ENCODE measurements around the gene POLR1C.
A peak's percentile ranks its signal among the peaks of the same experiment; 100 is the strongest.
"Not testable (repeated sequence)": the region's sequence is repeated elsewhere in the genome, so short reads cannot be mapped to it uniquely, and the experiment has no call there.

POLR1C gene

GRCh38 chr6:43516697-43517504 is at the start of gene POLR1C, which contains the start of gene YIPF3:
Gene POLR1C (plus strand): TSS chr6:43517089. CDS start chr6:43517110, 21 bp downstream.
Gene YIPF3 (minus strand): TSS chr6:43516926. CDS start chr6:43516807, 119 bp downstream.
- peak; percentile 99 for DNase-seq (ENCODE audit: low read depth)

- not testable (repeated sequence) for DNase-seq (ENCODE audit: low read depth)
These were observed 49.6 kb upstream of the POLR1C start for GRCh38 chr6:43467265-43467664.

GRCh38 chr6:43467752-43468151 is 49.1 kb upstream of the POLR1C start:
- no peak for DNase-seq (ENCODE audit: low read depth)

GRCh38 chr6:43468240-43468639 is 48.6 kb upstream of the POLR1C start:
- no peak for DNase-seq (ENCODE audit: low read depth)

GRCh38 chr6:43468748-43469681 is 47.9 kb upstream of the POLR1C start:
- DNase-seq (ENCODE audit: low read depth), result no peak

- no peak for DNase-seq (ENCODE audit: low read depth)
These were observed 46.9 kb upstream of the POLR1C start for GRCh38 chr6:43469947-43470346.

- no peak for DNase-seq (ENCODE audit: low read depth)
These were observed 45.5 kb upstream of the POLR1C start for GRCh38 chr6:43471399-43471798.

GRCh38 chr6:43472515-43472914 is 44.4 kb upstream of the POLR1C start:
- DNase-seq (ENCODE audit: low read depth), result no peak

- DNase-seq (ENCODE audit: low read depth), result no peak
These were observed 41.4 kb upstream of the POLR1C start for GRCh38 chr6:43475516-43475915.

- DNase-seq (ENCODE audit: low read depth), result no peak
These were observed 40.1 kb upstream of the POLR1C start for GRCh38 chr6:43476746-43477145.

- peak; percentile 83 for DNase-seq (ENCODE audit: low read depth)
These were observed 39.5 kb upstream of the POLR1C start, which contains the start of gene TJAP1 for GRCh38 chr6:43477235-43478007. Gene TJAP1 (plus strand): TSS chr6:43477570. CDS start chr6:43499002, 21,432 bp downstream.

GRCh38 chr6:43478008-43478372 is 38.9 kb upstream of the POLR1C start:
- no peak for DNase-seq (ENCODE audit: low read depth)

- no peak for DNase-seq (ENCODE audit: low read depth)
These were observed 35.8 kb upstream of the POLR1C start for GRCh38 chr6:43481075-43481474.

GRCh38 chr6:43481591-43482236 is 35.2 kb upstream of the POLR1C start:
- no peak for DNase-seq (ENCODE audit: low read depth)

GRCh38 chr6:43488667-43489276 is 28.1 kb upstream of the POLR1C start:
- peak; percentile 59 for DNase-seq (ENCODE audit: low read depth)

GRCh38 chr6:43489277-43490072 is 27.4 kb upstream of the POLR1C start:
- no peak for DNase-seq (ENCODE audit: low read depth)

- no peak for DNase-seq (ENCODE audit: low read depth)
These were observed 26.4 kb upstream of the POLR1C start for GRCh38 chr6:43490523-43490939.

GRCh38 chr6:43491750-43492661 is 24.9 kb upstream of the POLR1C start:
- peak; percentile 86 for DNase-seq (ENCODE audit: low read depth)

GRCh38 chr6:43492673-43493072 is 24.2 kb upstream of the POLR1C start:
- DNase-seq (ENCODE audit: low read depth), result peak; percentile 50

All from EH (cell line).